HFFc6 (cell line): ENCODE results near the gene TDO2. TPM values are rescaled to one million over a fixed set of nuclear protein-coding genes. Genes with fewer than 3 reads are reported as not detected.
"Not testable (repeated sequence)": the region's sequence is repeated elsewhere in the genome, so short reads cannot be mapped to it uniquely, and the experiment has no call there.

ENCODE experiments used
- DNase-seq: peaks from one replicate; pipeline ENCODE4 v3.0.0-alpha.2; 2018
- H3K27ac Mint-ChIP-seq: 2 replicates; pipeline ENCODE4 v1.8.0; 2020; ENCODE audit warnings: mild to moderate bottlenecking, mixed read lengths
- H3K27me3 Mint-ChIP-seq: 2 replicates; pipeline ENCODE4 v1.8.0; 2021; ENCODE audit warnings: mild to moderate bottlenecking, moderate library complexity, mixed read lengths; ENCODE audit not compliant: insufficient read depth
- H3K36me3 Mint-ChIP-seq: 2 replicates; pipeline ENCODE4 v1.8.0; 2021; ENCODE audit warnings: low read depth, mixed read lengths
- H3K4me1 Mint-ChIP-seq: 2 replicates; pipeline ENCODE4 v1.8.0; 2020; ENCODE audit warnings: low read depth, mixed read lengths
- H3K4me3 Mint-ChIP-seq: 2 replicates; pipeline ENCODE4 v1.8.0; 2020; ENCODE audit warnings: mild to moderate bottlenecking, moderate library complexity, mixed read lengths
- H3K9me3 Mint-ChIP-seq: 2 replicates; pipeline ENCODE4 v1.8.0; 2020; ENCODE audit warnings: mild to moderate bottlenecking, mixed read lengths
- CTCF ChIP-seq: fragments of 200-600 bp; sonication (generic); IDR thresholded peaks from 2 replicates; pipeline ENCODE4 v1.5.0; 2021; ENCODE audit warnings: antibody characterized with exemption, mild to moderate bottlenecking
- total RNA-seq, 6 experiments: library from RNA; stranded (reverse); fragmentation: NEBNext Ultra II Directional; extraction: Animal tissue kit (Norgen Biotek cat#: 25700); gene quantifications; 2 replicates in 1 of 6; 3 replicates in 5 of 6; pipeline ENCODE4 v1.2.3, GENCODE V29; 2021

Gene TDO2
- total RNA-seq, 6 experiments from 2014 or later: 0.33 TPM; not detected in 5

- Mint-ChIP-seq H3K4me1 (peaks cover 6% of the 10 kb centered on the region; the same call in 1 of the 2 replicates), H3K27ac (no peak overlapping the region), H3K9me3 (peaks cover 17% of the 10 kb centered on the region), H3K27me3 (no peaks in the 10 kb centered on the region), H3K4me3 (no peak overlapping the region), H3K36me3 (no peaks in the 10 kb centered on the region)
- TF ChIP-seq CTCF: no peak
- no peak for DNase-seq
Measured at GRCh38 chr4:155891058-155891457, 12.4 kb upstream of the TDO2 start.

- H3K4me1 Mint-ChIP-seq: peaks cover 10% of the 10 kb centered on the region; the same call in 1 of the 2 replicates
- H3K4me3 Mint-ChIP-seq, H3K36me3 Mint-ChIP-seq: not testable (repeated sequence)
Measured at GRCh38 chr4:155898371-155898770, 5.1 kb upstream of the TDO2 start.

GRCh38 chr4:155899891-155900290 is 3.6 kb upstream of the TDO2 start:
- no peak for DNase-seq
- Mint-ChIP-seq H3K4me3 (no peak overlapping the region), H3K4me1 (peaks cover 10% of the 10 kb centered on the region; the same call in 1 of the 2 replicates), H3K27me3 (no peaks in the 10 kb centered on the region), H3K27ac (no peak overlapping the region), H3K36me3 (no peaks in the 10 kb centered on the region), H3K9me3 (peaks cover 4% of the 10 kb centered on the region; the same call in 1 of the 2 replicates)
- no peak for TF ChIP-seq CTCF

More at GRCh38 chr4:155898371-155898770, 5.1 kb upstream of the TDO2 start:
- H3K27me3 Mint-ChIP-seq, DNase-seq, H3K9me3 Mint-ChIP-seq, H3K27ac Mint-ChIP-seq: not testable (repeated sequence)

GRCh38 chr4:155900381-155900780 is 3.1 kb upstream of the TDO2 start:
- H3K27ac Mint-ChIP-seq: no peak overlapping the region; the same call in 1 of the 2 replicates
- no peaks in the 10 kb centered on the region for H3K36me3 Mint-ChIP-seq
- H3K27me3 Mint-ChIP-seq: no peaks in the 10 kb centered on the region
- H3K9me3 Mint-ChIP-seq: peaks cover 2% of the 10 kb centered on the region; the same call in 1 of the 2 replicates
- DNase-seq: peak; percentile 7
- no peak overlapping the region; the same call in 1 of the 2 replicates for H3K4me3 Mint-ChIP-seq
- peaks cover 10% of the 10 kb centered on the region; the same call in 1 of the 2 replicates for H3K4me1 Mint-ChIP-seq
- no peak for TF ChIP-seq CTCF

- no peak overlapping the region for H3K4me3 Mint-ChIP-seq
- no peak for DNase-seq
- H3K4me1 Mint-ChIP-seq: peaks cover 10% of the 10 kb centered on the region; the same call in 1 of the 2 replicates
- H3K9me3 Mint-ChIP-seq: no peaks in the 10 kb centered on the region; the same call in 1 of the 2 replicates
- no peaks in the 10 kb centered on the region for H3K36me3 Mint-ChIP-seq
- no peak for TF ChIP-seq CTCF
- no peak overlapping the region for H3K27ac Mint-ChIP-seq
- no peaks in the 10 kb centered on the region for H3K27me3 Mint-ChIP-seq
Measured at GRCh38 chr4:155901013-155901412, 2.5 kb upstream of the TDO2 start.

- Mint-ChIP-seq H3K4me1 (peaks cover 18% of the 10 kb centered on the region; the same call in 1 of the 2 replicates), H3K27me3 (no peaks in the 10 kb centered on the region), H3K27ac (no peak overlapping the region), H3K9me3 (no peaks in the 10 kb centered on the region), H3K4me3 (no peak overlapping the region), H3K36me3 (no peaks in the 10 kb centered on the region)
- no peak for DNase-seq
- TF ChIP-seq CTCF: no peak
Measured at GRCh38 chr4:155904331-155904730, 835 bp downstream of the TDO2 start.
